HepG2 (cell line): ENCODE results near the gene RPUSD2. TPM values are rescaled to one million over a fixed set of nuclear protein-coding genes. Genes with fewer than 3 reads are reported as not detected.
A peak's percentile ranks its signal among the peaks of the same experiment; 100 is the strongest.

Experiments
- CC2D1A ChIP-seq: sonication (generic); formaldehyde crosslinking; IDR thresholded peaks from 2 replicates; pipeline ENCODE4 v1.8.1; 2023; ENCODE audit warnings: mild to moderate bottlenecking, missing genetic modification reagents
- DRAP1 ChIP-seq: IDR thresholded peaks from 2 replicates; pipeline ENCODE4 v1.6.1; 2016; ENCODE audit warnings: missing genetic modification reagents, missing compliant biosample characterization
- E2F1 ChIP-seq: sonication (generic); formaldehyde crosslinking; IDR thresholded peaks from 2 replicates; pipeline ENCODE4 v1.5.0; 2020; ENCODE audit warnings: missing genetic modification reagents
- EHMT2 ChIP-seq: fragments of 200-600 bp; sonication (generic); IDR thresholded peaks from 2 replicates; pipeline ENCODE4 v1.7.0; 2017; ENCODE audit warnings: antibody characterized with exemption, low read depth, low read length, borderline replicate concordance
- MTF2 ChIP-seq: sonication (generic); formaldehyde crosslinking; IDR thresholded peaks from 2 replicates; pipeline ENCODE4 v1.5.0; 2020; ENCODE audit warnings: missing genetic modification reagents, borderline replicate concordance
- MZF1 ChIP-seq: sonication (generic); formaldehyde crosslinking; IDR thresholded peaks from 2 replicates; pipeline ENCODE4 v1.8.1; 2023; ENCODE audit warnings: mild to moderate bottlenecking, missing genetic modification reagents, borderline replicate concordance
- NFE2L2 ChIP-seq: fragments of 150-350 bp; IDR thresholded peaks from 2 replicates; pipeline ENCODE4 v1.6.1; 2014; ENCODE audit warnings: low read length
- NFIB ChIP-seq: sonication (generic); formaldehyde crosslinking; IDR thresholded peaks from 2 replicates; pipeline ENCODE4 v1.9.0; 2021; ENCODE audit warnings: missing genetic modification reagents, mild to moderate bottlenecking, borderline replicate concordance
- PRDM15 ChIP-seq: sonication (generic); formaldehyde crosslinking; IDR thresholded peaks from 2 replicates; pipeline ENCODE4 v1.4.0; 2020; ENCODE audit warnings: missing genetic modification reagents
- PTBP1 ChIP-seq: fragments of 200-400 bp; formaldehyde crosslinking; IDR thresholded peaks from 2 replicates; pipeline ENCODE4 v1.6.1; 2018; ENCODE audit warnings: low read length, low read depth; ENCODE audit not compliant: poor library complexity, severe bottlenecking
- RBM39 ChIP-seq: fragments of 200-400 bp; formaldehyde crosslinking; IDR thresholded peaks from one replicate; pipeline ENCODE4 v1.6.1; 2018; ENCODE audit warnings: antibody characterized with exemption, mild to moderate bottlenecking, low read depth, low read length; ENCODE audit not compliant: poor library complexity, severe bottlenecking
- SKIL ChIP-seq: sonication (generic); formaldehyde crosslinking; IDR thresholded peaks from 2 replicates; pipeline ENCODE4 v1.8.0; 2022; ENCODE audit warnings: missing genetic modification reagents, mild to moderate bottlenecking, moderate library complexity, borderline replicate concordance
- STAG1 ChIP-seq: sonication (generic); formaldehyde crosslinking; IDR thresholded peaks from 2 replicates; pipeline ENCODE4 v1.4.0; 2020; ENCODE audit warnings: missing genetic modification reagents
- ZNF251 ChIP-seq: sonication (generic); formaldehyde crosslinking; IDR thresholded peaks from 2 replicates; pipeline ENCODE4 v1.9.0; 2021; ENCODE audit warnings: mild to moderate bottlenecking, missing genetic modification reagents
- ZNF280B ChIP-seq: sonication (generic); formaldehyde crosslinking; IDR thresholded peaks from 2 replicates; pipeline ENCODE4 v1.5.0; 2020; ENCODE audit warnings: missing genetic modification reagents, mild to moderate bottlenecking, borderline replicate concordance
- ZNF34 ChIP-seq: sonication (generic); formaldehyde crosslinking; IDR thresholded peaks from 2 replicates; pipeline ENCODE4 v1.4.0; 2020; ENCODE audit warnings: mild to moderate bottlenecking, missing genetic modification reagents, borderline replicate concordance
- ZNF343 ChIP-seq: sonication (generic); formaldehyde crosslinking; IDR thresholded peaks from 2 replicates; pipeline ENCODE4 v1.4.0; 2020; ENCODE audit warnings: mild to moderate bottlenecking, missing genetic modification reagents
- ZNF501 ChIP-seq: sonication (generic); formaldehyde crosslinking; IDR thresholded peaks from 2 replicates; pipeline ENCODE4 v1.5.1; 2020; ENCODE audit warnings: mild to moderate bottlenecking, moderate library complexity, missing genetic modification reagents
- ZNF790 ChIP-seq: sonication (generic); formaldehyde crosslinking; IDR thresholded peaks from 2 replicates; pipeline ENCODE4 v1.8.0; 2022; ENCODE audit warnings: missing genetic modification reagents, mild to moderate bottlenecking, borderline replicate concordance
- polyA plus RNA-seq, 8 experiments: library from polyadenylated mRNA; depleted of rRNA in 3 of 8; stranded (reverse) in 7 of 8; unstranded in 1 of 8; fragments of >200 nt; fragmentation: Illumina TruSeq in 4 of 8; extraction: Trizol in 4 of 8; gene quantifications; 2 replicates each; pipeline versions ENCODE4 v1.2.1 to v1.2.3, GENCODE V29; 2011 to 2016; ENCODE audit warnings: low read depth in 4 of 8, missing spikeins in 1 of 8, mixed read lengths in 1 of 8; ENCODE audit not compliant: insufficient read depth in 1 of 8
- total RNA-seq, 5 experiments: library from RNA; depleted of rRNA; stranded (reverse); fragments of >200 nt; fragmentation: Illumina TruSeq; extraction: Trizol; gene quantifications; 2 replicates each; pipeline ENCODE4 v1.2.3, GENCODE V29; 2016; ENCODE audit warnings: low read depth in 1 of 5

Gene RPUSD2
- total and polyA plus RNA-seq, 2 of the 13 experiments (the other 11 are each of a cell fraction or from before 2014, with no cell fraction given): 8.6 to 14.5 TPM

- peak; percentile 65; the same call in 1 of the 2 replicates for TF ChIP-seq ZNF790
- no peak for TF ChIP-seq ZNF343 (CRISPR knock-in tag)
- TF ChIP-seq ZNF280B (CRISPR knock-in tag): no peak; the same call in 1 of the 2 replicates
- TF ChIP-seq STAG1 (CRISPR knock-in tag): no peak
- TF ChIP-seq E2F1 (CRISPR knock-in tag): peak; percentile 79
- TF ChIP-seq DRAP1: peak; percentile 74
- no peak for TF ChIP-seq NFE2L2
- peak; percentile 50; the same call in 1 of the 2 replicates for TF ChIP-seq EHMT2
- no peak for TF ChIP-seq MTF2 (CRISPR knock-in tag)
- peak; percentile 87 for TF ChIP-seq ZNF501 (CRISPR knock-in tag)
- no peak for TF ChIP-seq PTBP1
- no peak for TF ChIP-seq SKIL
- no peak for TF ChIP-seq NFIB (CRISPR knock-in tag)
- no peak for TF ChIP-seq PRDM15
- TF ChIP-seq ZNF34 (CRISPR knock-in tag): no peak
- no peak for TF ChIP-seq CC2D1A (CRISPR knock-in tag)
- no peak for TF ChIP-seq MZF1 (CRISPR knock-in tag)
- no peak for TF ChIP-seq RBM39
- TF ChIP-seq ZNF251 (CRISPR knock-in tag): no peak
These were observed 24.7 kb downstream of the RPUSD2 start, which contains the start of gene KNL1 (continued) for GRCh38 chr15:40593588-40594428.
